SKM-1 treated with dmso at 0.1 percent for 144 hours (cell line): ENCODE results near the gene PROM2.
"Not testable (repeated sequence)": the region's sequence is repeated elsewhere in the genome, so short reads cannot be mapped to it uniquely, and the experiment has no call there.

Experiments
- DNase-seq: peaks from one replicate; lab custom pipeline; 2025; ENCODE audit not compliant: unreplicated experiment; lab: John Stamatoyannopoulos, UW

Gene PROM2, protein sequence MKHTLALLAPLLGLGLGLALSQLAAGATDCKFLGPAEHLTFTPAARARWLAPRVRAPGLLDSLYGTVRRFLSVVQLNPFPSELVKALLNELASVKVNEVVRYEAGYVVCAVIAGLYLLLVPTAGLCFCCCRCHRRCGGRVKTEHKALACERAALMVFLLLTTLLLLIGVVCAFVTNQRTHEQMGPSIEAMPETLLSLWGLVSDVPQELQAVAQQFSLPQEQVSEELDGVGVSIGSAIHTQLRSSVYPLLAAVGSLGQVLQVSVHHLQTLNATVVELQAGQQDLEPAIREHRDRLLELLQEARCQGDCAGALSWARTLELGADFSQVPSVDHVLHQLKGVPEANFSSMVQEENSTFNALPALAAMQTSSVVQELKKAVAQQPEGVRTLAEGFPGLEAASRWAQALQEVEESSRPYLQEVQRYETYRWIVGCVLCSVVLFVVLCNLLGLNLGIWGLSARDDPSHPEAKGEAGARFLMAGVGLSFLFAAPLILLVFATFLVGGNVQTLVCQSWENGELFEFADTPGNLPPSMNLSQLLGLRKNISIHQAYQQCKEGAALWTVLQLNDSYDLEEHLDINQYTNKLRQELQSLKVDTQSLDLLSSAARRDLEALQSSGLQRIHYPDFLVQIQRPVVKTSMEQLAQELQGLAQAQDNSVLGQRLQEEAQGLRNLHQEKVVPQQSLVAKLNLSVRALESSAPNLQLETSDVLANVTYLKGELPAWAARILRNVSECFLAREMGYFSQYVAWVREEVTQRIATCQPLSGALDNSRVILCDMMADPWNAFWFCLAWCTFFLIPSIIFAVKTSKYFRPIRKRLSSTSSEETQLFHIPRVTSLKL

DNA sequence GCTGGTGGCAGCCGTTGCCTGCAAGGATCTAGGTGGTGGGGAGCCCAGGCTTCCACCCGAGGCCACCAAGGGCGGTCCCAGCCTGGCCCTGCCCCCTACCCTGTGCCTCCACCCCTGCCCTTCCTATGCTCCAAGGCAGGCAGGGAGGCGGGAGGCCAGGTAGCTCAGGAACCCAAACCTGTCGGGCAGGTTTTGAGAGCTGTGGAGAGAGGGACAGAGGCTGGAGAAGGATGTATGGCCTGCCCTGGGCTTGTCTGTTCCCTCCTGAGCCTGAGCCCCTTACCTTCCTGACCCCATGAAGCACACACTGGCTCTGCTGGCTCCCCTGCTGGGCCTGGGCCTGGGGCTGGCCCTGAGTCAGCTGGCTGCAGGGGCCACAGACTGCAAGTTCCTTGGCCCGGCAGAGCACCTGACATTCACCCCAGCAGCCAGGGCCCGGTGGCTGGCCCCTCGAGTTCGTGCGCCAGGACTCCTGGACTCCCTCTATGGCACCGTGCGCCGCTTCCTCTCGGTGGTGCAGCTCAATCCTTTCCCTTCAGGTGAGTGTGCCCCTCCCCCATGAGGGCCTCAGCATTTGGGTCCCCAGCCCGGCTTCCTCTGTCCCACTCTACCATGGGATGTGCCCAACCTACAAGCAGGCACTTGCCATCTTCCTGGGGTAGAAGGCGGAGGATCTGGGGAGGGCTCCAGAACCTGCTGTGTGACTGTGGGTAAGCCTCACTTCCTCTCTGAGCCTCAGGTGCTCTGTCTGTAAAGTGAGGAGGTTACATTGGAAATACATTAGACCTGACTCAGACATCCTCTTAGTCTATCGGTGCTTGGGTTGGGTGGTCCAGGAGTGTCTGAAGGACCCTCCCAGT lies at the start of gene PROM2:
Gene PROM2, plus strand, starts transcription at position 159 of the 860 bp plus-strand sequence. Its CDS starts 137 bp downstream, at position 296.
- no peak for DNase-seq

DNA sequence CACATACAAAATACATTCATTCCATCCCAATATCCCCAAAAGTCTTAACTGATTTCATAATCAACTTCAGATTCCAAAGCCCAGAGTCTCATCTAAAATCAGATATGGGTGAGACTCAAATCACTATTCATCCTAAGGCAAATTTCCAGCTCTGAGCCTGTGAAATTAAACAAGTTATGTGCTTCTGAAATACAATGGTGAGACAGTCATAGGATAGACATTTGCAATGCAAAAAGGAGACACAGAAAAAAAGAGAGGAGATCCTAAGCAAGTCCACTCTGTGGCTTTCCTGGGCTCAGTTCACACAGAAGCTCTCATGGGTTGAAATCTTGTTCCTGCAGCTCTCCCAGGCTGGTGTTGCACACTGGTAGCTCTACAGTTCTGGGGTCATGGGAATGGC lies 48.6 kb upstream of the PROM2 start:
- DNase-seq: no peak

DNA sequence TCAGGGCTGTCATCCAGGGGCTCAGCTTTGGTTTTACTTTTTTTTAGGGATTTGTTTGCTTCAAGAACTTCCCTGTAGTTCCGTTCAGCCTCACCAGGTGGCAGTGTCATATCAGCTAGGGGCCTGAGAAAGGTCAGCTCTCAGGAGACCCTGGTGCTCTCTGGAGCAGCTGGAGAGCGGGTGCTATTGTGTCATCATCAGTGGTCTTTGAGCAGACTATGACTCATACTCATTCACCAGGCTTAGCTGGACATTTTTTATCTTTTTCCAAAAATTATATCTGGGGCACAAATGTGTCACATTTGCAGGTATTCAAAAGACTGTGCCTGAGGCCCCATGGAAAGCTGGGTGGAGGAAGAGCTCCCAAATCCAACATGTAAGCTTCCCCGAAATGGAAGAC lies 42.5 kb upstream of the PROM2 start:
- peak; percentile 47 for DNase-seq

DNA sequence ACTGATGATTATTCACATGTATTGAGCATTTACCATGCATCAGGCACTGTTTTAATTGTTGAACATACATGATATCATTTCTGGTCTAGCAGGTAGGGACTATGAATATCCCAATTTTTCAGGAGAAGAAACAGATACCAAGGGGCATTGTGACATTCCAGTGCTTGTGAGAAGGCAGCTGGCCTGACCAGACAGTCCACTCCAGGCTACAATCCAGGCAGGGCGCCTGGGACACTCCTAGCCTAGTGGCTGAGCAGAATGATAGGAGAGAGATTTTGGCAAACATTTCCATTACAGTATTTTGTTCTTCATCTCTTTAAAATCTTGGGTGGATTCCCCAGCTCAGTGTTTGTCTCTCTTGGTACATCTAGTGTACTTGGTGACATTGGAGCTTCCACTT lies 42.0 kb upstream of the PROM2 start:
- DNase-seq: no peak

DNA sequence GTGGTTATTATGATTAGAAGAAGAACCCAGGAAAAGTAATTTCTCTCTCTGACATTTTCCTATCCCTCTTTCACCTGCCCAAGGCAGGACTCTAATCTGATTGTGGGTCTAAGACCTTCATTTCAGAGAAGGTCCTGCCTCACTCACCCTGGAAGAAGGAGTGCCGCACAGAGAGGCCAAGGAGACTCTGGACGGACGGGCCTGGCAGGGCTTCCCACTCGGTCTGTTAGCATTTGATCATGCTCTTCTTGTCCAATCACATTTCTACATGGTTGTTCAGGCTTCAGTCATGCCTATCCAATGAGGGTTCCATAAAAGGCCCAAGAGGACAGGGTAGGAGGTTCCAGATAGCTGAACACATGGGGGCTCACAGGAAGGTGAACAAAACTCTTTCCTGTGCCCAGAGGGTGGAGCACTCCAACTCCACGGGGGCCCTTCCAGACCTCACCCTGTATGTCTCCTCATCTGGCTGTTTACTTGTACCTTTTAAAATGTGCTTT lies 39.9 kb upstream of the PROM2 start:
- no peak for DNase-seq

DNA sequence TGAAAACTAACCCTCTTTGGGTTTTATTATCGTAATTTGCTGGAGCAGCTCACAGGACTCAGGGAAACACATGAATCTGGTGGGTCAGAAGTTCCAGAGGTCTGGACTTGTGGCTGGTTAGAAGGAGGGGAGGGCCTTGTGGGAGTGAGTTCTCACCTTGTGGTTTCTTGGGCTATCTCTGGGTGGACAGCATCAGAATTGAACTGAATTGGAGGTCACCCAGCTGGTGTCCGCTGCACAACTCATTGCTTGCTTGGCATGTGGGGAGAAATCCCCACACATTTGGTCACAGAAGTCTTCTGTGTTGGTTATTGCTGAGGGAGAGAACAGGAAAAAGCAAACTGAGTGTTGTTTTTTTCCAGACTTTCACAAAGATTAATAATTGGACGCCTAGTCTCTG lies 39.4 kb upstream of the PROM2 start:
- no peak for DNase-seq

DNA sequence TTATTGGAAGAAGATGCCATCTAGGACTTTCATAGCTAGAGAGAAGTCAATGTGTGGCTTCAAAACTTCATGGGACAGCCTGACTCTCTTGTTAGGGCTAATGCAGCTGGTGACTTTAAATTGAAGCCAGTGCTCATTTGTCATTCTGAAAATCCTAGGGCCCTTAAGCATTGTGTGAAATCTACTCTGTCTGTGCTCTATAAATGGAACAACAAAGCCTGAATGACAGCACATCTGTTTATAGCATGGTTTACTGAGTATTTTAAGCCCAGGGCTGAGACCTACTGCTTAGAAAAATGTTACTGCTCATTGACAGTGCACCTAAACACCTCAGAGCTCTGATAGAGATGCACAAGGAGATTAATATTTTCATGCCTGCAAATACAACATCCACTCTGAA lies 36.1 kb upstream of the PROM2 start:
- DNase-seq: no peak

DNA sequence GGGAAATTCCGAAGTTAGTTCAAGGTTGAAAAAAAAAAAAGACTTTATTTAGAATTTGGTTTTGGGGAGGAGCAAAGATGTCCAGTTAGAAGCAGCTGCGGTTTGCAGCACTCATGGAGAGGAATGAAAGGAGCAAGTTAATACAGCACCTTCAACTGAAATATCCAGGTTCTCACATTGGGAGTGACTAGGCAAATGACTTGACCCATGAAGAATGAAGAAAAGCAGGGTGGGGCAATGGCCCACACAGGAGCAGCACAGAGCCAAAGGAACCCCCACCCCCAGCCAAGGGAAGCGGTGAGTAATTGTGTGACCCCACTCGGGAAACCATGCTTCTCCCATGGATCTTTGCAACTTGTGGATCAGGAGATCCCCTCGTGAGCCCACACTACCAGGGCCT lies 34.2 kb upstream of the PROM2 start:
- DNase-seq: no peak

DNA sequence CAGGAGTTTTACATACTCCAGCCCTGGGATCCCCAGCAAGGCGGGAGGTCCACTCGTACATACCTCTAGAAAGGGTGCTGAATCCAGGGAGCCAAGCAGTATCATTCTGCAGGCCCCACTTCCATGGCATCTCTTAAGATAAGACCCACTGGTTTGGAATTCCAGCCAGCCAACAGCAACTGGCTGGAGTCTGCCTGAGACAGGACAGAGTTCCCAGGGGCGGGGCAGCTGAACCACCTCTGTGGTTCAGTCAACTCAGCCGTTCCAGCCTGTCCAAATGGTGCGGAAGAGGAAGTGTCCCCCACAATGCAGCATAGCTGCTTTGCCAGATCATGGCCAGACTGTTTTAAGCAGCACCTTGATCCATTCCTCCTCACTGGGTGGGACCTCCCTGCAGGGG lies 33.7 kb upstream of the PROM2 start:
- DNase-seq: no peak

DNA sequence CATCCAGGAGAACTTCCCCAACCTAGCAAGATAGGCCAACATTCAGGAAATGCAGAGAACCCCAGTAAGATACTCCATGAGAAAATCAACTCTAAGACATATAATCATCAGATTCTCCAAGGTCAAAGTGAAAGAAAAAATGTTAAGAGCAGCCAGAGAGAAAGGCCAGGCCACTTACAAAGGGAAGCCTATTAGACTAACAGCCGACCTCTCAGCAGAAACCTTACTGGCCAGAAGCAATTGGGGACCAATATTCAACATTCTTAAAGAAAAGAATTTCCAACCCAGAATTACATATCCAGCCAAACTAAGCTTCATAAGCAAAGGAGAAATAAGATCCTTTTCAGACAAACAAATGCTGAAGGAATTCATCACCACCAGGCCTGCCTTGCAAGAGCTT lies 32.2 kb upstream of the PROM2 start:
- DNase-seq: not testable (repeated sequence)

DNA sequence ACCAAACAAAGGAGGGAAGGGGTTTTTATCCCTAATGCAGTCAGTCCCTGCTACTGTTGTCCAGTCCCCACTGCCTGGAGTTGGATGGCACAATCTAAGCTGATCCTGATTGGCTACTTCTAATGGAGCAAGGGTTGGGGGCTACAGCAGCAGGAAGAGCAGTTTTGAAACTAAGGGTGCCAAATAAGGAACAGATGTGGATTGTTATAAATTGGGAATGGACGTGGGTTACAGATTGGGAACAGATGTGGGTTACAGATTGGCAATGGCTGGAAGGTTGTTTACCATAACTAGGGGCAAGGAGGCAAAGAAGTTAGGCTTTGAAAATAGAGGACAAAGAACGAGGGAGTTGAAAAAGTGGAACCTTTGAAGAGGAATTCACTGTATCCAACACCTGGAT lies 16.0 kb upstream of the PROM2 start:
- no peak for DNase-seq

DNA sequence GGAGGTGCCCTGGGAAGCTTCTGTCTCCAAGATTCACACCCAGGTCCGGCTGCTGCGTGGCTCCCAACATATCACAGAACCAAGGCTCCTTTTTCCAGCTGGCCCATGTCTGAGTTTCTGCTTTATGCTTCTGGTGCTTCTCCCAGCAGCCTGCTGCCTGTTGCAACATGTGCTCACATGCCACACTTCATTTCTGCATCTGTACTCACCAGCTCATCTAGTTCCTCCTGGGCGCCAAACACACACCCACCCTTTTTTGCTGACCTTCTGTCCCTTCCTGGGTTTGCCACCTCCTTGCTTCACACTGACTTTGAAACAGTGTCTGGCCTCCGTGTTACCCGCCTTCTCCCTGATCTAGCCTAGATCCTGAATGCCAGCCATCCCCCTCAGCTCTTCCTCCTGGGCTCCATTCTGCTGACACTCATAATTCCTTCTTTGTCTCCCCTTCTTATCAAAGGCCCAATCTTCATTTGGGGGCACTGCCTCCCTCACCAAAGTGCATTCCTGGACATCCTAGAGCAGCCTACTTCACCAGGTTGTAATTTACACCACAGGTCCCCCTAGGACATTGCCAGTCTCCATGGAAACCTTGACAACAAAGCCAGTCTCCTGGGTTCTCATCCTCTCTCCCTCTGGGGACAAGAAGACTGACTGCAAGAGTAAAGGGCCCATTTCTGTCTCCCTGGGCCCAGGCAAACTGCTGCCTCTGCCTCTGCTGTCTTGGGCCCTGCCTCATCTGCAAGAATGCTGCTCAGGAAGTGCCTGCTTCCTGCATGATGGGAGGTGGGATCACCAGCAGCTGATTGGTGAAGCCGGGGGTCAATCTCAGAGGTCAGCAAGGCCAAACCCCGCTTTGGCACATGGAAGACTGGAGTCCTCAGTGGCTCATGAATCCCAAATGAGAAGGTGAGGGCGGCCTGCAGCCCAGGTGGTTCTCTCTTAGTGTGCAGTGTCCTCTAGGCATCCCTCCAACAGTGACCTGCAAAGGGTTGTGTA lies 13.9 kb upstream of the PROM2 start:
- peak; percentile 94 for DNase-seq

DNA sequence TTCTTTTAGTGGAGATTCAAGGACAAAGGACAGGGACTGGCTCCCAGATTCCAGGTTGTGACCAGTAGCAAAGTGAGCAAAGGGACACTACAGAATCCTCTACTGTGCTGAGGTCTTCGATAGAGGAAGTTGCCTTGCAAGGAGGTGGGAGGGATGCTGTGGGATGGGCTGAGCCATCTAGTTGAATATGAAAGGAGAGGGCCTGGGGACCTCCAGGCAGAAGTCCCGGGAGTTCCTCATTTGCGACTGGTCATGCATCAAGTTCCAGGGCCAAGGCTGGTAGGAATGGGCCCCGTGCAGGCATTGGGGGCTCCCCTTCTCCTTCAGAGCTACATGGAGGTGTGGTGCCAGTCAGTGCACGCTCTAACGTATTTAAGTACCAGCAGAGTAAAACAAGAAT lies 12.6 kb upstream of the PROM2 start:
- peak; percentile 79 for DNase-seq

DNA sequence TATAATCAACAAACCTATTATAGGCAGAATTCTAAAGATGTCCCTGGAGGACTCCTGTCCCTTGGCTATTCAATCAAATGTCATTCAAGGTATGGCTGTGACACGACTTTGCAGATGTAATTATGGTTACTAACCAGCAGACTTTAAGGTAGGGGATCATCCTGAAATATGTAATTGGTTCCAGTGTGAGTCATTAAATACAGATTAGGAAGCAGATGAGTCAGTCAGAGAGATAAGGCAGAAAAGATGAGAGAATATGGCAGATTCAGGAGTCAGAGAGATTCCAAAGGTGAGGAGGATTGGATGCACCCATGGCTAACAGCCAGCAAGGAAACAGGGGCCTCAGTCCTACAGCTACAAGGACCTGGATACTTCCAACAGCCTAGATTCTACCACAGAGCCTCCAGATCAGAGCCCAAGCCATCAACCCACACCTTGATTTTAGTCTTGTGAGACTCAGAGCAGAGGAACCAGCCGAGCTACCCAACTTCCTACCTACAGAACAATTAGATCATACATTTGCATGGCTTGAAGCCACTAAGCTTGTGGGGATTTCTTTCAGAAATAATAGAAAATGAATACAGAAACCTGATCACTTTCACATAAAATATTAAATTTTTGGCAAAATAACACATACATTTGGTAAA lies 11.2 kb upstream of the PROM2 start:
- no peak for DNase-seq

DNA sequence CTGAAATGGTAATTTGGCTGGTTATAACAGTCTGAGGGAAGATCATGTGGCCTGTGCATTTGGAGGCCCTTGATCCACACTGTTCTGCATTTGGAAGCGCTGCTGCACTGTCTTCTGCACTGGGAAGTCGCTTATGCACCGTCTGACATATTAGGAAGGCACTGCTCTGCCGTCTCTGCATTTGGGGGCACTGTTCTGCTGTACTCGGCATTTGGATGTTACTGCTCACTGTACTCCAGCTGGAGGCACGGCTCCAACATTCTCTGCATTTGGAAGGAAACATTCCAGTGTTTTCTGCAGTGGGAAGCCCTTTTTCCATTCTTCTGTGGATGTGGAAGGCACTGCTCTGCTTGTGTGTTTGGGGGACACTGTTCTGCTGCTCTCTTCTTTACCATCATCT lies 9.6 kb upstream of the PROM2 start:
- no peak for DNase-seq

DNA sequence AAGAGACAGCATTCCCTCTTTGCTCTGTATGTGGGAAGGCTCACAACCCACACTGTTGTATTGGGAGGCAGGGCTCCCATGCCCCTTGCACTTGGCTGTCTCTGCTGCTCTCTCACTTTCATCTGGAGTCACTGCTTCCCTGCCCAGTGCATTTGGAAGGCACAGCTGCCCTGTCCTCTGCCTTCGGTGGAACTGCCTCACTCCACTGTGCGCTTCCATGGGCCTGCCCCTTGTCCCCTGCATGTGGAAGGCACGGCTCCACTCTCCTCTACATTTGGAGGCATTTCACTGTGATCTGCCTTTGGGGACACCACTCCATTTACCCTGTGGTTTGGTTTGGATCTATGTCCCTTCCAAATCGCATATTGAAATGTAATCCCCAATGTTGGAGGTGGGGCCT lies 9.1 kb upstream of the PROM2 start:
- DNase-seq: no peak

DNA sequence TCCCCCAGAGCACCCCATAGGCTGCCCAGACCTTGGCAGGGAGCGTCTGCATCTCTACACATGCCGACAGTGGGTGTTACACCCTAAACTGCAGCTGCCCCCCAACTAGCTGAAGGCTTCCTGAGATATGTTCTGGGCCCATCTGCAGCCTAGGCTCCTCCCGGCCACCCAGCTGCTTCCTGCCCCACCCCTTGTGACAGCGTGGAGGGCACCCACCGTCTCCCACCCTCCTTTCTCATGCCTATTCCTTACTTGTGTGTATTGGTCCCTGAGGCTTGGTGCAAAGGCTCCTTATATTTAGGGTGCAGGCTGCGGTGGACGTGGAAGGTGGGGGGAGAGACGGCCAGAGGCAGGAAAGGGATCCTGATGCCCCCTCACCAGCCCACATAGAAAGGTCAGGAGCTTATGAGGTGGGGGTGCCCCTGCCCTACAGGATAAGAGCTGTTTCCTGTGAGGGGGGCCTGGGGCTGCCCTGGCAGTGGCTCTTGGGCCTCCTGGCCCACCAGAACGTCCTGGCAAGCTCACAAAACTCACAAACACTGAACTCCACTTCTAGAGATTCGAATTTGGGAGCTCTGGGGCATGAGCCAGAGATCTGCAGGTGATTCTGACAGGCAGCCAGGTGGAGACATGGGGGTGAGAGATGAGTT lies 7.3 kb upstream of the PROM2 start:
- no peak for DNase-seq

DNA sequence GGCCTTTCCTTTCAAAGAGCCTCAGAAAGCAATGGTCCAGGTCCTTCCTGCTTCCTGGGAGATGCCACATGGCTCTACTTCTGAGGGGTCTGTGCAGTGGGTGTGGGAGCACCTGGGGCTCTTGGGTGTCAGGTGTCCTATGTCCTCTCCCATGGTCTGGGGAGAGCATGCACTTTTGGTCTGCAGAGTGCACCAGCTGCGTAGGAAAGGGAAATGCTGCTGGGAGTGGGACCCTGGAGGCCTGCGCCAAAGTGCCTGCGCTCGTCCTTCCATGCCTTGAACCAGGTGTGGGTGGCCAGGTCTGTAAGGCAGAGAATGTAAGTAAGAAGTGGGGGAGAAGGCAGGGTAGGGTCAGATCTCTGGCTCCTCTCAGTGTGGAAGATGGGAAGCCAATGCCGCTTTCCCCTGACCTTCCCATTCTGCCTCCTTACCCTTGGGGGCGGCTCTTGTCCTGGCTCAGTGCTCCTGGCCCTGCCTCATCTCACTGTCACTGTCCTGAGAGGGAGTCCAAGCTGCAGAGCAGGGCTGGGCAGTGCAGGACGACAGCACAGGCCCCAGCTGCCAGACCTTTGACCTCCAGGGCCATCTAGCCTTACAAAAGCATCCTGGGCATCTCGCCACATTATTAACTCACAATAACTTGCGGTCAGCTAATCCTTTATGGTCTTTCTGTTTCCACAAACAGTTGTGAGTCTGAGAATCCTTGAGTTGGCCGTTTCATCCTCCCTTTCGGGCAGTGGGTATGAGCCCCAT lies 6.6 kb upstream of the PROM2 start:
- no peak for DNase-seq
